ENCODE results near the gene INCA1. TPM values are rescaled to one million over a fixed set of nuclear protein-coding genes. Genes with fewer than 3 reads are reported as not detected.
A peak's percentile ranks its signal among the peaks of the same experiment; 100 is the strongest.

The INCA1 gene
- total and polyA plus RNA-seq, 2 of the 13 experiments (the other 11 are each of a cell fraction or from before 2014, with no cell fraction given): 0.93 to 2.6 TPM

DNA sequence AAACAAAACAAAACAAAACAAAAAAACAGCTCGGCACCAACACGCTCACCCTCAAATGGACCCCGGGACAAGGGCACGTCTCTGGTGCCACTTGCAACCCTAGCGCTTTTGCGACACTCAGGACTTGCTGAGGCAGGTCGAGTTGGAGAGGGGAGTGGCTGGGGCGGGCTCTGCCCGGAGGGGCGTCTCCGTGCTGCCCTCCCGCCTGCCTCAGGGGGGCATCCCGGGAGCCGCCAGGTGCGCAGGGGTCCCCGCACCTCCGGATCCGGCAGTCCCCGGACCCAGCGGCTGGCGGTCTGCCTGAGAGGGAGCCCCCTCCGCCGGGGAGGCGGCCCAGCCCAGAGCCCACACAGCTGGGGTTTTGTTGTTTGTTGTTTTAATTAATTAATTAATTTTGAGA, 38.0 kb upstream of the INCA1 start, which contains the start of gene SLC52A1:
TSS of gene SLC52A1 (minus strand) at position 112 of the 400 bp plus-strand sequence. CDS start 820 bp downstream, outside the sequence.
- no TSS peak for BruUV-seq (replicated peaks)
- no peak for FAIRE-seq
- TF ChIP-seq AGO2 (optimal IDR thresholded peaks at IDR 0.05; ENCODE audit: low read depth, low read length): no peak
- TF ChIP-seq ZNF180 (CRISPR knock-in tag; IDR thresholded peaks at IDR 0.05; ENCODE audit: borderline replicate concordance, low read depth): no peak
- TF ChIP-seq ZNF263 (CRISPR knock-in tag; IDR thresholded peaks at IDR 0.05): no peak
- TF ChIP-seq ZNF382 (CRISPR knock-in tag; IDR thresholded peaks at IDR 0.05; ENCODE audit: borderline replicate concordance): no peak
- TF ChIP-seq, protein P1, sequence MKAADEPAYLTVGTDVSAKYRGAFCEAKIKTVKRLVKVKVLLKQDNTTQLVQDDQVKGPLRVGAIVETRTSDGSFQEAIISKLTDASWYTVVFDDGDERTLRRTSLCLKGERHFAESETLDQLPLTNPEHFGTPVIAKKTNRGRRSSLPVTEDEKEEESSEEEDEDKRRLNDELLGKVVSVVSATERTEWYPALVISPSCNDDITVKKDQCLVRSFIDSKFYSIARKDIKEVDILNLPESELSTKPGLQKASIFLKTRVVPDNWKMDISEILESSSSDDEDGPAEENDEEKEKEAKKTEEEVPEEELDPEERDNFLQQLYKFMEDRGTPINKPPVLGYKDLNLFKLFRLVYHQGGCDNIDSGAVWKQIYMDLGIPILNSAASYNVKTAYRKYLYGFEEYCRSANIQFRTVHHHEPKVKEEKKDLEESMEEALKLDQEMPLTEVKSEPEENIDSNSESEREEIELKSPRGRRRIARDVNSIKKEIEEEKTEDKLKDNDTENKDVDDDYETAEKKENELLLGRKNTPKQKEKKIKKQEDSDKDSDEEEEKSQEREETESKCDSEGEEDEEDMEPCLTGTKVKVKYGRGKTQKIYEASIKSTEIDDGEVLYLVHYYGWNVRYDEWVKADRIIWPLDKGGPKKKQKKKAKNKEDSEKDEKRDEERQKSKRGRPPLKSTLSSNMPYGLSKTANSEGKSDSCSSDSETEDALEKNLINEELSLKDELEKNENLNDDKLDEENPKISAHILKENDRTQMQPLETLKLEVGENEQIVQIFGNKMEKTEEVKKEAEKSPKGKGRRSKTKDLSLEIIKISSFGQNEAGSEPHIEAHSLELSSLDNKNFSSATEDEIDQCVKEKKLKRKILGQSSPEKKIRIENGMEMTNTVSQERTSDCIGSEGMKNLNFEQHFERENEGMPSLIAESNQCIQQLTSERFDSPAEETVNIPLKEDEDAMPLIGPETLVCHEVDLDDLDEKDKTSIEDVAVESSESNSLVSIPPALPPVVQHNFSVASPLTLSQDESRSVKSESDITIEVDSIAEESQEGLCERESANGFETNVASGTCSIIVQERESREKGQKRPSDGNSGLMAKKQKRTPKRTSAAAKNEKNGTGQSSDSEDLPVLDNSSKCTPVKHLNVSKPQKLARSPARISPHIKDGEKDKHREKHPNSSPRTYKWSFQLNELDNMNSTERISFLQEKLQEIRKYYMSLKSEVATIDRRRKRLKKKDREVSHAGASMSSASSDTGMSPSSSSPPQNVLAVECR (CRISPR knock-in tag; IDR thresholded peaks at IDR 0.05; ENCODE audit: borderline replicate concordance): no peak
- no peak for TF ChIP-seq ETV6 (CRISPR knock-in tag; conservative IDR thresholded peaks at IDR 0.05)
- TF ChIP-seq, protein P2, sequence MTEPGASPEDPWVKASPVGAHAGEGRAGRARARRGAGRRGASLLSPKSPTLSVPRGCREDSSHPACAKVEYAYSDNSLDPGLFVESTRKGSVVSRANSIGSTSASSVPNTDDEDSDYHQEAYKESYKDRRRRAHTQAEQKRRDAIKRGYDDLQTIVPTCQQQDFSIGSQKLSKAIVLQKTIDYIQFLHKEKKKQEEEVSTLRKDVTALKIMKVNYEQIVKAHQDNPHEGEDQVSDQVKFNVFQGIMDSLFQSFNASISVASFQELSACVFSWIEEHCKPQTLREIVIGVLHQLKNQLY (CRISPR knock-in tag; IDR thresholded peaks at IDR 0.05): no peak
- TF ChIP-seq ZNF792 (CRISPR knock-in tag; IDR thresholded peaks at IDR 0.05): no peak
- TF ChIP-seq ZSCAN9 (CRISPR knock-in tag; IDR thresholded peaks at IDR 0.05; ENCODE audit: borderline replicate concordance): no peak
- TF ChIP-seq, protein P3, sequence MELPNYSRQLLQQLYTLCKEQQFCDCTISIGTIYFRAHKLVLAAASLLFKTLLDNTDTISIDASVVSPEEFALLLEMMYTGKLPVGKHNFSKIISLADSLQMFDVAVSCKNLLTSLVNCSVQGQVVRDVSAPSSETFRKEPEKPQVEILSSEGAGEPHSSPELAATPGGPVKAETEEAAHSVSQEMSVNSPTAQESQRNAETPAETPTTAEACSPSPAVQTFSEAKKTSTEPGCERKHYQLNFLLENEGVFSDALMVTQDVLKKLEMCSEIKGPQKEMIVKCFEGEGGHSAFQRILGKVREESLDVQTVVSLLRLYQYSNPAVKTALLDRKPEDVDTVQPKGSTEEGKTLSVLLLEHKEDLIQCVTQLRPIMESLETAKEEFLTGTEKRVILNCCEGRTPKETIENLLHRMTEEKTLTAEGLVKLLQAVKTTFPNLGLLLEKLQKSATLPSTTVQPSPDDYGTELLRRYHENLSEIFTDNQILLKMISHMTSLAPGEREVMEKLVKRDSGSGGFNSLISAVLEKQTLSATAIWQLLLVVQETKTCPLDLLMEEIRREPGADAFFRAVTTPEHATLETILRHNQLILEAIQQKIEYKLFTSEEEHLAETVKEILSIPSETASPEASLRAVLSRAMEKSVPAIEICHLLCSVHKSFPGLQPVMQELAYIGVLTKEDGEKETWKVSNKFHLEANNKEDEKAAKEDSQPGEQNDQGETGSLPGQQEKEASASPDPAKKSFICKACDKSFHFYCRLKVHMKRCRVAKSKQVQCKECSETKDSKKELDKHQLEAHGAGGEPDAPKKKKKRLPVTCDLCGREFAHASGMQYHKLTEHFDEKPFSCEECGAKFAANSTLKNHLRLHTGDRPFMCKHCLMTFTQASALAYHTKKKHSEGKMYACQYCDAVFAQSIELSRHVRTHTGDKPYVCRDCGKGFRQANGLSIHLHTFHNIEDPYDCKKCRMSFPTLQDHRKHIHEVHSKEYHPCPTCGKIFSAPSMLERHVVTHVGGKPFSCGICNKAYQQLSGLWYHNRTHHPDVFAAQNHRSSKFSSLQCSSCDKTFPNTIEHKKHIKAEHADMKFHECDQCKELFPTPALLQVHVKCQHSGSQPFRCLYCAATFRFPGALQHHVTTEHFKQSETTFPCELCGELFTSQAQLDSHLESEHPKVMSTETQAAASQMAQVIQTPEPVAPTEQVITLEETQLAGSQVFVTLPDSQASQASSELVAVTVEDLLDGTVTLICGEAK (IDR thresholded peaks at IDR 0.05): no peak
- TF ChIP-seq, protein P3 (CRISPR knock-in tag; IDR thresholded peaks at IDR 0.05): no peak
- TF ChIP-seq ZNF253 (CRISPR knock-in tag; IDR thresholded peaks at IDR 0.05; ENCODE audit: borderline replicate concordance): no peak

More for the DNA sequence above, 38.0 kb upstream of the INCA1 start, which contains the start of gene SLC52A1:
- WGBS (ENCODE audit: low lambda C conversion rate): 25% methylated on average over 8 of the region's 24 CpGs
- Histone ChIP-seq H3K4me3 (replicated peaks in 1 of 3; ENCODE audit: insufficient read depth in 1 of 3, low read depth in 2 of 3, low read length in 3 of 3) (peak within 1 kb of the TSS in 1 of 3 experiments; percentile 48; a peak in 1 of 6 replicates), H3K4me1 (ENCODE audit: insufficient read depth, low read length) (peaks cover 25% of the 10 kb centered on the region), H3K4me2 (ENCODE audit: low read depth, low read length) (peak within 1 kb of the TSS; percentile 62), H4K20me1 (ENCODE audit: insufficient read depth, low read length) (no peaks in the 10 kb centered on the region), H3K27me3 (ENCODE audit: control insufficient read depth in 1 of 2, insufficient read depth in 2 of 2, low read length in 2 of 2) (peaks cover 2 to 23% of the 10 kb centered on the region in 2 experiments; a peak in 3 of 5 replicates), H3K27ac (ENCODE audit: extremely low read length, insufficient read depth, low read length) (no peak within 1 kb of the TSS), H3K9ac (ENCODE audit: insufficient read depth, low read depth, low read length) (no peak within 1 kb of the TSS), H3K36me3 (replicated peaks in 1 of 2; ENCODE audit: control insufficient read depth in 1 of 2, insufficient read depth in 2 of 2, low read length in 2 of 2) (no peaks in the 10 kb centered on the region), H2AFZ (ENCODE audit: low read length) (no peak within 1 kb of the TSS), H3K79me2 (ENCODE audit: insufficient read depth, low read length) (no peaks in the 10 kb centered on the region), H3K9me3 (ENCODE audit: low read length) (no peaks in the 10 kb centered on the region)
- ATAC-seq: no peak
- in situ Hi-C loops (cut with HindIII; ENCODE audit: extremely low pct_ligation_motif_present, low pct_unique_long_range_greater_than_20kb): no loop called here
- ChIA-PET CTCF (ENCODE audit: low intra/inter-chr PET ratio, low total read pairs) (no interaction called here), POLR2A (interaction anchor here (1.3 kb wide), 1 partner anchor 11 kb away, joined by 3 read pairs; no protein-coding TSS in a partner anchor)
- intact Hi-C loops (cut with micrococcal nuclease; ENCODE audit: unreplicated experiment): no loop called here
- no peak for DNase-seq (ENCODE audit: low spot score)

All from HepG2 (cell line).